ENCODE results near the gene GNAS. TPM values are rescaled to one million over a fixed set of nuclear protein-coding genes. Genes with fewer than 3 reads are reported as not detected.

Gene GNAS
- polyA plus RNA-seq, 1 donor, result 930 TPM

DNA sequence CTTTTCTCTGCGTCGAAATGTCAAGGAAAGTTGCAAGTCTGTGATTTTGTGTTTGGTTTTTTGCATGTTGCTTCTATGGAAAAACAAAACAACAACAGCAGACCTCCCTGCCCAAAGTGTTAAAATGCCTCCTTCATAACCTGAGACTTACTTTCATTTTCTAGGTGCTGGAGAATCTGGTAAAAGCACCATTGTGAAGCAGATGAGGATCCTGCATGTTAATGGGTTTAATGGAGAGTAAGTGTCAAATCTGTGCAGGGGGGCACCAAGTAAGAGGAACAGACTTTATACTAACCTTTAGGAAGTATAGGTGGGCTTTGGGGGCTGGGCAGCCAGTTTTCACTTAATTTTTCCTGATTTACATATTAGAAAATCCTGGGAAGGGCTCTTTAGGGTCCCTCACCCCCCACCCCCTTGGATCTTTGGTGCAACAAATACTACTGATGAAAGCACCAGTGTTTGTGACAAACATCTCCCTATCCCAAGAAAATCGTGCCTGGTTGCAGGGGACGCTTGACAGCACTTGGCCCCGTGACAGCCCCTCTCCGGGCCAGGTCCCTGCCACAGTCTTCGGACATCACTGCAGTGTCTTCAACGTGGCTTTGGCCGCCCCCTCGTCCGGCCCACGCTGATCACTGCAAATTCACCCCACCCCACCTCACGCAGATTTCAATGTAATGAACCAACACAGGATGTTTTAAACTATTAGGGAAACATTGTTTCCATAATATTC is 43.1 kb downstream of the GNAS start:
- Histone ChIP-seq H3K27me3 (ENCODE audit: control insufficient read depth, insufficient read depth, low read length) (no peaks in the 10 kb centered on the region), H3K4me3 (ENCODE audit: low read length) (no peak overlapping the region), H3K27ac (ENCODE audit: low read length) (no peak overlapping the region), H3K4me1 (ENCODE audit: control insufficient read depth, insufficient read depth, low read length) (peaks cover 16% of the 10 kb centered on the region), H3K9me3 (ENCODE audit: control insufficient read depth, low read depth, low read length) (no peaks in the 10 kb centered on the region), H3K36me3 (ENCODE audit: control insufficient read depth, insufficient read depth, low read length) (peaks cover 30% of the 10 kb centered on the region)
- no peak for DNase-seq
- WGBS (ENCODE audit: insufficient coverage, low lambda C conversion rate), result no CpG with 5 or more reads among the region's 13 CpGs

- Histone ChIP-seq H3K4me3 (ENCODE audit: low read length) (no peak overlapping the region), H3K27me3 (ENCODE audit: control insufficient read depth, insufficient read depth, low read length) (no peaks in the 10 kb centered on the region), H3K9me3 (ENCODE audit: control insufficient read depth, low read depth, low read length) (no peaks in the 10 kb centered on the region), H3K36me3 (ENCODE audit: control insufficient read depth, insufficient read depth, low read length) (peaks cover 30% of the 10 kb centered on the region), H3K27ac (ENCODE audit: low read length) (no peak overlapping the region), H3K4me1 (ENCODE audit: control insufficient read depth, insufficient read depth, low read length) (peaks cover 16% of the 10 kb centered on the region)
- no peak for DNase-seq
- WGBS (ENCODE audit: insufficient coverage, low lambda C conversion rate), result 100% methylated on average over 1 of the region's 3 CpGs
These were observed 44.3 kb downstream of the GNAS start for GRCh38 chr20:58896820-58897219.

GRCh38 chr20:58897488-58897887 is 45.0 kb downstream of the GNAS start:
- WGBS (ENCODE audit: insufficient coverage, low lambda C conversion rate), result no CpG with 5 or more reads among the region's 4 CpGs
- Histone ChIP-seq H3K36me3 (ENCODE audit: control insufficient read depth, insufficient read depth, low read length) (peaks cover 36% of the 10 kb centered on the region), H3K27ac (ENCODE audit: low read length) (no peak overlapping the region)

GRCh38 chr20:58898629-58899408 is 46.3 kb downstream of the GNAS start:
- H3K9me3 ChIP-seq (ENCODE audit: control insufficient read depth, low read depth, low read length), result no peaks in the 10 kb centered on the region
- no peaks in the 10 kb centered on the region for H3K27me3 ChIP-seq (ENCODE audit: control insufficient read depth, insufficient read depth, low read length)
- DNase-seq, result no peak
- H3K4me3 ChIP-seq (ENCODE audit: low read length), result no peak overlapping the region
- WGBS (ENCODE audit: insufficient coverage, low lambda C conversion rate), result 81% methylated on average over 5 of the region's 15 CpGs
- H3K36me3 ChIP-seq (ENCODE audit: control insufficient read depth, insufficient read depth, low read length), result peaks cover 44% of the 10 kb centered on the region
- H3K27ac ChIP-seq (ENCODE audit: low read length), result no peak overlapping the region
- peaks cover 12% of the 10 kb centered on the region for H3K4me1 ChIP-seq (ENCODE audit: control insufficient read depth, insufficient read depth, low read length)

More at GRCh38 chr20:58897488-58897887, 45.0 kb downstream of the GNAS start:
- H3K27me3 ChIP-seq (ENCODE audit: control insufficient read depth, insufficient read depth, low read length), result no peaks in the 10 kb centered on the region
- no peaks in the 10 kb centered on the region for H3K9me3 ChIP-seq (ENCODE audit: control insufficient read depth, low read depth, low read length)
- no peak overlapping the region for H3K4me3 ChIP-seq (ENCODE audit: low read length)
- no peak for DNase-seq
- peaks cover 16% of the 10 kb centered on the region for H3K4me1 ChIP-seq (ENCODE audit: control insufficient read depth, insufficient read depth, low read length)

GRCh38 chr20:58899512-58899911 is 47.0 kb downstream of the GNAS start:
- Histone ChIP-seq H3K27ac (ENCODE audit: low read length) (no peak overlapping the region), H3K4me1 (ENCODE audit: control insufficient read depth, insufficient read depth, low read length) (peaks cover 9% of the 10 kb centered on the region), H3K36me3 (ENCODE audit: control insufficient read depth, insufficient read depth, low read length) (peaks cover 51% of the 10 kb centered on the region)

DNA sequence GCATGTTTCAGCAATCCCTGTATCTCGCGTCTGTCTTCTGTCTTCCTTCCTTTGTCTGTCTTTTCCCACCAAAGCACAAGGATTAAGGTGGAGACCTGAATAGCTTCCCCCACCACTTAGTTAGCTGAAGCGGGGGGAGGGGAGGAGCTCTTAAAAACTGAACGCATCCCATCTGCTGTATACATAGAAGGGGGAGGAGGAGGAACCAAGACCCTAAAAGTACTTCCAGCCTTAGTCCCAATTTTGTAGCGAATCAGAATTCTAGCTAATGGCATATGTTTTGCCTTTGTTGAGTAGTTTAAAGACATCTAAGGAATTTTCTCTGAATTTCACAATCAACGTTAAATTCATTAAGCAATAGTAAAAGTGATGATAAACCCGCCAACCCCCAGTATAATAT is 47.9 kb downstream of the GNAS start:
- peaks cover 5% of the 10 kb centered on the region for H3K4me1 ChIP-seq (ENCODE audit: control insufficient read depth, insufficient read depth, low read length)
- DNase-seq, result no peak

More at GRCh38 chr20:58899512-58899911, 47.0 kb downstream of the GNAS start:
- Histone ChIP-seq H3K9me3 (ENCODE audit: control insufficient read depth, low read depth, low read length) (no peaks in the 10 kb centered on the region), H3K4me3 (ENCODE audit: low read length) (no peak overlapping the region), H3K27me3 (ENCODE audit: control insufficient read depth, insufficient read depth, low read length) (no peaks in the 10 kb centered on the region)
- WGBS (ENCODE audit: insufficient coverage, low lambda C conversion rate), result 100% methylated on average over 1 of the region's 10 CpGs
- no peak for DNase-seq

DNA sequence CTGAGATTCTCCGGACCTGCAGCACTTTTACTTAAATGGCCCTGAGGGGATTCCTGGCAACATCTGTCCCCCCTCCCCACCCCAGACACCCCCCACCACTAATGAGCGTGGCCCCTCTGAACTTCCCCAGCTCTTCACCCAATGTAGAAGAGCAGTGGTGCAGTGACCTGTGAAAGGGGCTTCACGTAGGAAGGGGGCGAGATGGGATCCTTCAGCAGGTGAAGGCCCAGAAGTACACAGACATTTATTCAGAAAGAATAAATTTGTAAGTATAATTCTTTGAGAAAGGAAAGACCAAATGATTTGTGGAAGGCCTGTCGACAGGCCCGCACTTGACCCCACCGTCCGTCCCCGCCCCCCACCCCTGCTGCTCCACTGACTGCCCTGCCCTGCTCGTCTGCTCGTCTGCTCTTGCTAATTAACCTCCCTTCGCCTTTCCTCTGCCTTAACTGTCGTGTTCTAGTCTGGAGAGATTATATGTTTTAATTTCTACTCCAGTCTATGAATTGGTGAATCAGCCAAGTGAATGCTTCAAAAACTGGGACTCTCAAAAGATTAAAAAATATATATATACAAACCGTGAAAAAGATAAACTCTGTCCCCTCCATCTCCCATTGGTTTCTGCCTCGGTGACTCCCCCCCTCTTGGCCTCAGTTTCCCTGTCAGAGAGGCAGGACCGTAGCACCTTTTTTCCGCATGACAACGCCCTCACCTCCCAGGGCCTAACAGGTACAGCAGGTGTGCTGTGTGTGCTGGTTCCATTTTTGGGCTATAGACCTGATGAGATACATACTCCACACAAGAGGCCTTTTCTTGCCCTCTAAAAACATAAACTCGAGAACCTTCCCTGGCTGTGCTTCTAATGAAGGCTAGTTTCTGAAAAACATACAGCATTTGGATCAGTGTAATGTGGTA is 49.2 kb downstream of the GNAS start:
- H3K4me3 ChIP-seq (ENCODE audit: low read length), result no peak overlapping the region
- H3K9me3 ChIP-seq (ENCODE audit: control insufficient read depth, low read depth, low read length), result no peaks in the 10 kb centered on the region
- no peaks in the 10 kb centered on the region for H3K4me1 ChIP-seq (ENCODE audit: control insufficient read depth, insufficient read depth, low read length)
- H3K27me3 ChIP-seq (ENCODE audit: control insufficient read depth, insufficient read depth, low read length), result no peaks in the 10 kb centered on the region
- WGBS (ENCODE audit: insufficient coverage, low lambda C conversion rate), result 87% methylated on average over 3 of the region's 19 CpGs
- no peak overlapping the region for H3K27ac ChIP-seq (ENCODE audit: low read length)
- no peak for DNase-seq
- peaks cover 61% of the 10 kb centered on the region for H3K36me3 ChIP-seq (ENCODE audit: control insufficient read depth, insufficient read depth, low read length)

More for the DNA sequence above, 47.9 kb downstream of the GNAS start:
- Histone ChIP-seq H3K27me3 (ENCODE audit: control insufficient read depth, insufficient read depth, low read length) (no peaks in the 10 kb centered on the region), H3K27ac (ENCODE audit: low read length) (no peak overlapping the region), H3K9me3 (ENCODE audit: control insufficient read depth, low read depth, low read length) (no peaks in the 10 kb centered on the region), H3K4me3 (ENCODE audit: low read length) (no peak overlapping the region), H3K36me3 (ENCODE audit: control insufficient read depth, insufficient read depth, low read length) (peaks cover 58% of the 10 kb centered on the region)
- no CpG with 5 or more reads among the region's 7 CpGs for WGBS (ENCODE audit: insufficient coverage, low lambda C conversion rate)

- no peak overlapping the region for H3K27ac ChIP-seq (ENCODE audit: low read length)
- no peaks in the 10 kb centered on the region for H3K27me3 ChIP-seq (ENCODE audit: control insufficient read depth, insufficient read depth, low read length)
- H3K4me1 ChIP-seq (ENCODE audit: control insufficient read depth, insufficient read depth, low read length), result no peaks in the 10 kb centered on the region
- no peaks in the 10 kb centered on the region for H3K9me3 ChIP-seq (ENCODE audit: control insufficient read depth, low read depth, low read length)
- H3K4me3 ChIP-seq (ENCODE audit: low read length), result no peak overlapping the region
- no peak for DNase-seq
- no CpG with 5 or more reads among the region's 9 CpGs for WGBS (ENCODE audit: insufficient coverage, low lambda C conversion rate)
- peaks cover 72% of the 10 kb centered on the region for H3K36me3 ChIP-seq (ENCODE audit: control insufficient read depth, insufficient read depth, low read length)
These were observed 51.1 kb downstream of the GNAS start for GRCh38 chr20:58903614-58904013.

DNA sequence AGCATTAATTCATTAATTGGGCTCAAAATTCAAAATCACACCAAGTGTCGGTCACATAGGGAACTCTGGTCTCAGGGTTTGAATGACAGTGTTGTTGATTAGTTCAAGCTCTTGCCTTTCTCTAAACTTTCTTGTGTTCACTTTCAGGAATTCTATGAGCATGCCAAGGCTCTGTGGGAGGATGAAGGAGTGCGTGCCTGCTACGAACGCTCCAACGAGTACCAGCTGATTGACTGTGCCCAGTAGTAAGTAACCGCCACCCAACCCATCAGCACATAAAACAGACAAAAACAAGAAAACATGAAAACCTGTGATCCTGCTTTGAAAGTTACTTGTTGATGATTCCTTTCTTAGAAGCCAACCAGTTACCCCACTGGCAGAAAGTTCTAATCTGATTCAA is 52.7 kb downstream of the GNAS start:
- whole genome bisulfite sequencing (ENCODE audit: insufficient coverage, low lambda C conversion rate), result no CpG with 5 or more reads among the region's 6 CpGs
- Histone ChIP-seq H3K36me3 (ENCODE audit: control insufficient read depth, insufficient read depth, low read length) (peaks cover 73% of the 10 kb centered on the region), H3K27ac (ENCODE audit: low read length) (no peak overlapping the region), H3K9me3 (ENCODE audit: control insufficient read depth, low read depth, low read length) (no peaks in the 10 kb centered on the region), H3K4me1 (ENCODE audit: control insufficient read depth, insufficient read depth, low read length) (no peaks in the 10 kb centered on the region), H3K4me3 (ENCODE audit: low read length) (no peak overlapping the region), H3K27me3 (ENCODE audit: control insufficient read depth, insufficient read depth, low read length) (no peaks in the 10 kb centered on the region)
- DNase-seq, result no peak

DNA sequence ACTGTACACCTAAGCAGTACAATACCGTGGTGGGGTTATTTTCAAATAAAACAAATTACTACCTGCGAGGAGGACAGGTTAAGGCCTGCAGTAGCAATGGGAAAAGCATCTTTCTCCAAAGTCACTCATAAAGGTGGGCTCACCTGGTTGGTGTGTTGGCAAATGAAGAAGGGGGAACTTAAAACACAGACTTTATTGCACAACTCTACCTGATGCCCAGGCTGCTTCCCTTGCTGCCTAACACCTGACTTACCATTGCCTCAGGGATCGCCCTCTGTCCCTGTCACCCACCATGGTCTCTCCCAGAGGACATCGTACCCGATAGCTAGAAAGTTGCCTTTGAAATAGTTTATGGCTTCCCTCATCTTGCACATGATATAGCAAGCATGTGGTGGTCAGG is 53.6 kb downstream of the GNAS start:
- Histone ChIP-seq H3K4me3 (ENCODE audit: low read length) (no peak overlapping the region), H3K36me3 (ENCODE audit: control insufficient read depth, insufficient read depth, low read length) (peaks cover 79% of the 10 kb centered on the region), H3K4me1 (ENCODE audit: control insufficient read depth, insufficient read depth, low read length) (no peaks in the 10 kb centered on the region), H3K27me3 (ENCODE audit: control insufficient read depth, insufficient read depth, low read length) (no peaks in the 10 kb centered on the region), H3K9me3 (ENCODE audit: control insufficient read depth, low read depth, low read length) (peaks cover 4% of the 10 kb centered on the region), H3K27ac (ENCODE audit: low read length) (no peak overlapping the region)
- no CpG with 5 or more reads among the region's 5 CpGs for WGBS (ENCODE audit: insufficient coverage, low lambda C conversion rate)
- no peak for DNase-seq
